ENCODE measurements around the gene KCNIP2.

DNA sequence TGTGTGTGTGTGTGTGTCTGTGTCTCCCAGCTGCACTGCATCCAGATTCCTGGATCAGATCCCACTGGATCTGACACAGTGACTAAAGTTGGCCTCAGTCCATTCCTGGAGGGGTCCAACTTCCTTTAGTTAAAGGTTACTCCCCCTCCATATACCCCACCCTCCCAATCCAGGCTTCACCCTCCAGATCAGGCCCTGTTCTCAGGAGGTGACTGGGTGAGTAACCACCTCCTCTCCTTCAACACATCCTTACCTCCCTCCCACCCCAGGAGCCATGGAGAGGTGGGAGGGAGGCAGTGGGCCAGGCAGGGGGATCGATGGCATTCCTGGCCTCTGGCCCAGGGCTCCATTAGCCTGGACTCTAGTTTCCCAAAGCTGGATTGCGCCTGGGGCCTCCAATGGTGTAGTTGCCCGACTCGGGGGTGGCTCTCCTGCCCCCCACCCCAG is 11.3 kb downstream of the KCNIP2 start:
- TF ChIP-seq GATA2 (IDR thresholded peaks at IDR 0.05; ENCODE audit: low read depth, low read length): no peak
- no peak for TF ChIP-seq GATA3 (IDR thresholded peaks at IDR 0.05; ENCODE audit: low read depth, low read length)

Data from SH-SY5Y (cell line).